KBM-7 (cell line): ENCODE results near the gene EEF1AKMT3.
"Not testable (repeated sequence)": the region's sequence is repeated elsewhere in the genome, so short reads cannot be mapped to it uniquely, and the experiment has no call there.

Experiments used
- DNase-seq: peaks from one replicate; pipeline ENCODE4 v3.0.0-alpha.2; 2015
- in situ Hi-C: fragments of 300-500 bp; cut with MboI; formaldehyde crosslinking; loops from 2 replicates; pipeline ENCODE4 v1.14.3; 2020; ENCODE audit warnings: low sequenced_read_pairs, low pct_unique_long_range_greater_than_20kb, mixed read lengths

The EEF1AKMT3 gene

DNA sequence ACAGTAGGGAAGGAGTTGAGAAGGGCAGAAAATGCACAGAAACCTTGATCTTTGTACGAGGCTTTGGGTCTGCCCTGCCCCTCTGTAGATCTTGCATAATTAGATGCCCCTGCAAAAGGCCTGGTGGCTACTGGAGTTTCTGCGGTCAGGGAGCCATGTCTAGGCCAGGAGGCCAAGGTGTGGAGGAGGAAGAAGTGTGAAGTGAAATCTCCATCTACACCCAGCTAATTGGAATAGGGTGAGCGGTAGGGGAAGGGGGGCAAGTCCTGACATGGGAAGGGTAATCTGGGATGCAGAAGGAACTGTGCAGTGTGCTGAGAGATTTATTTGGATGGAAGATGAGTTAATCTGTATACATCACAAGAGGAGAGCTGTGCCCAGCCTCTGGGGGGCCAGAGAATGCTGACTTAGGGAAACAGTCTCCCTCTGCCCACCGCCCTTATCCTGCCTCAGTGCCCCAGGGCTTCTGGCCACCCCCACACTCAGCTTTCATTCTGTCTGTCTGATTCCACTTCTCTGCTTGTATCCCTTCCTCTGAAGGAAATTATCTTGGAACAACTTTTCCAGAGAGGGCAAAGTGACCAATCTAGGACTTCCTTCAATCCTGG lies 10.9 kb upstream of the EEF1AKMT3 start:
- DNase-seq, result no peak
- in situ Hi-C loops, result no loop called here

DNA sequence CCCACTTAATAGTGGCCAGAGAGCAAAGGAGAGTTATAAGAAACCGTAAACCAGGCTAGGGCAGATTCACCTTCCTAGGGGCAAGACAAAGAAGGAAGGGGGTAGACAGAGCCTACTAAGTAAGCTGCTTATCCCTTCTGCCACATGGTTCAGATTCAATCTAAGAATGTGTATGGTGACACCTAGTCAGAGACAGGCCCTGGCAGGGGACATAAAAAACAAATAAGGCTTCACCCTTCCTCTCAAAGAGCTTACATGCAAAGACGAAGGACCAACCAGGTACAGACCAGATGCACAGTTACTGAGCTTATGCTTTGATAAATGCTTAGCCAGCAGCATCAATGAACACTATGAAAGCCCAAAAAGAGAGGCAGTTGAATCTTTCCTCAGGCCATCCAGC lies 10.0 kb upstream of the EEF1AKMT3 start:
- in situ Hi-C loops, result no loop called here
- DNase-seq, result no peak

DNA sequence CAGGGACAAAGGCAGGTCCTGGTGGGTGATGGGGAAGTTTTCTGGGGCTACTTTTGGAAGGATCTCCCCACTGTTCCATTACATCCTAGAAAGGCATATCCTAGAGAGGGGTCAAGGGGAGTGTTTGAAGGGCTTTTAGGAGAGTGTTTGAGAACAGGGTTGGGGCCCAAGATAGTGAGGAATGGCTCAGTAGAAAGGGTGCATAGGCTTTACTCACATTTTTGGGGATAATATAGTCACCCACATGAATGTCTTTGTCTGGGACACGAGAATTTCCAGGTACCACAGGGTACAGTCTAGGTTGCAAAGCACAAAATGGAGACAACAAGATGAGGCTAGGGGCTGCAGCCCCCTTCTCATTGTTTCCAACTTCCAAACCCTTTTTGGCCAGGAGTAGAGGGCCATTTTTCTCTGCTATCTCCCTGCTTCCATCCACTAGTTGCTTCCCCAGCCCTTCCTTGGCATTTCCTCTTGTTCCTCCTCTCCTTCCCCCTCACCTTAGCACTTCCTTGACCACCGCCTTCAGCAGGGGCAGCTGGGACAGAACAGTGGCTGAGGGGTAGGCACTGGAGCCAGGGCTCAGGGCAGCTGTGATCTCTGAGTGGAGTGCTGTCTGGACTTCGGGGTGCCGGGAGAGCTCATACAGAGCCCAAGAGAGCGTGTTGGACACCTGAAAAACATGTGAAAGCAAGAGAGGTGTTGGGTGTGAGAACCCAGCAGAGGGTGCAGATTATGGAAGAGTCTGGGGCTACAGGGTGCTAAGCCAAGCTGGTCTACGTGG lies 8.3 kb upstream of the EEF1AKMT3 start:
- in situ Hi-C loops, result no loop called here
- DNase-seq, result no peak

DNA sequence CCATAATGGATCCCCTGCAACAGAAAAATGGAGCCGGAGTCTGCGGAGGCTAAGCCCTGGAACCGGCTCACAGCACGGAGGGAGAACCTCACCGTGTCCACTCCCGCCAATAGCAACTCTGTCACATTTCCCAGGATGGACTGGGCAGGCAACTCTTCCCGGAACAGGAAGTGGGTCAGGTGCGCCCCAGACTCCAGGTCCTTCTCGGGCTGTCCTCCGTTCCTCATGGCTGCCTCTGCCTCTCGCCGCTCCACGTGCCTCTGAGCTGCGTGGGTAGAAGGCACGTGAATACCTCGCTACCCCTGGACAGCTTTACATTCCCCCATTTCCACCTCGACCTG lies 7.8 kb upstream of the EEF1AKMT3 start:
- DNase-seq, result no peak
- in situ Hi-C loops, result no loop called here

DNA sequence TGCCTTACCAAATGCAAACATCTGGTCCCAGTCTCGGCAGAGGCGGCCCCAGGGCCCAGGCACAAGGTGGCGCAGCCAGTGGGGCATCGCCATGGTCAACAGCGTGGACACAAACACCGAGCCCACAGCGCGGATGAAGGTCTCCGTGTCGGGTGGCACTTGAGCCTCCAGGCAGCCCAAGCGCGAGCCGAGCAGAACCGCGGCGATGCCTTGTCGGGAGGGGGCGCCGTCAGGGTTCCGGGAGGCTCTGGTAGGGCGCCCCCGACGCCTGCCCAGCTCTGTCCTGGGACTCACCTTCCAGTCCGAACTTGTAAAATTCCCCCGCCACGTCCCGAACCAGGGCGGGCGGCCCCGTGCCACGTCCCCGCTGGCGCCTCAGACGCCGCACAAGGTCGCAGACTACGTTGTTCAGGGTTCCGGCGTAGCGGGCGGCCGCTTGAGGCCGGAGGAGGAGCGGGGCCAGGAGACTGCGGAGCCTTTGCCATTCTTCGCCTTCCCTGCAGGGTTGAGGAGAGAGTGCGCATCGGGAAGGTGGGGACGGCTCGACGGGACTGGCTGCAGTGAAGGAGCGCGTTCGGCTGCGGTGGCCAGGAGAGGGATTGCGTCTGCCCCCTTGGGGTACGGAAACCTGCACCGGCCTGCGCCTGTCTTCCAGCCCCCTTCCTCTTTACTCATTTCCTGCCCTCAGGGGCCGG lies 7.3 kb upstream of the EEF1AKMT3 start:
- peak; percentile 45 for DNase-seq
- in situ Hi-C loops, result no loop called here

DNA sequence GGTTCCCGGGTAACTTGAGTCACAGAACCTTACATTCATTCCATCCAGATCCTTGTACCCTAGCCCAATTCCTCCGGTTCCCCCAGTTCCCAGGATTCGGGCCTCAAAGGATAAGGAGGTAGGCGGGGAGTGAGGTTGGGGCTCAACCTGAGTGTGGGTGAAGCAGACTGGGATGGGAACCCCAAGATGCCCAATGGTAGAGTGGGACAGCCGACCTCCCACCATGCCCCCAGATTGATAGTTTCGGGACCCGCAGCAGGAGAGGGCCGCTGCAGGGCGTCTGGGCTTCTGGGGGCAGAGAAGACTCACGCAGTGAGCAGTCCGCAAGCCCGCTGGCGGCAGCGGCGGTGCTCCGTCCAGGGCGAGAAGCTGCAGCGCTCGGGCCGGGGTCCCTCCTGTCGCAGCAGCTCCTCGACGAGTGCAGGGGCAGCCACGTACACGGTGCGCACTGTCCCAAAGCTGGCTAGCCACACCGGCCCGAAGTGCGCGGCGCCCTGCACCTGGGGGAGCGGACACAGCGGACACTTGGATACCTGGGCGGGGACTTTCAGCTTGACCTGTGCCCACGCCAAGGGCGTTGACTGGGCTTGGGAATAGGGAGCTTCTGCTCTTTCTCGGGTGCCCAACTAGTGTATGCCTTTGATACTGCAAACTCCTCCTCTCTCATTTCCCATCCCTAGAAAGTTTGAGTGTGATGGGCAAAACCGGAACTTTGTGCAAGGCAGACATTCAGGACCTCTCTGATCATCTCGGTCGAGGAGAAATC lies 6.5 kb upstream of the EEF1AKMT3 start:
- no peak for DNase-seq

DNA sequence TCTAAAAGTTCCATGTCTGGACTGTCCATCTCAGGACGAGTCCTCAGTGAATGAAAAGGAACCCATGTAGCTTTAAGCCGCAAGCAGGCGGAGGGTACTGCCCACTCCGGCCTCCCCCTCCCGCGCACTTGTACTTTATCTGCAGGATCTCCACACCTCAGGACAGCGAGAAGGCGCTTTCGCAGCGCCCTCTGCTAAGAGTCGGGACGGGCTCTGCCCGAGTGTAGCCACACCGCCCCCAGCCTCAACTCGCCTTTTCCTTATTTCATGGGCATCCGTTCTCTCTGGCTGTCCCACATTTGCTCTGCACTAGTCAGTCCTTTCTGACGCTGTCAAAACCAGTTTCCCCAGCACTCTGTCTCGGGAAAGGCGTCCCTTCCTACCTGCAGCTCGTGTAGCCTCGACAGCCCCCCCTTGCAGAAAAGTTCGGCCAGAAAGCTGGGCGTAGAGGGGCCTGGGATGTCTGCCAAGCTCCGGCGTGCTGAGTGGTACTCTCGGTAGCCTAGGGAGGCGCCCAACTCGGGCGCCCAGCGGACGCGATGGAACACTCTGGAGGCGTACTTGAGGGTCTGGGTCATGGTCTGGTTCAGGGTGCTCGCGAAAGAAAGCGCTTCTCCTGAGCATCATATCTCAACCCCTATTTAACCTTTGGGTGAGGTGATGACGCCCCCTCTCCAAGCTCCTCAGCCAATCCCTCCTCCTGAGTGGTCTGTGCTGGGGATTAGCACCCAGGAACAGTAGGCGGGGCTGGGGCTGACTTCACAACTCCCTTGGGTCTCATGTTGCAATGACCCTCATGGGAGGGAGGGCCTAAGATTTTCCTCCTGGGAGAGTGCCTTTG lies 5.7 kb upstream of the EEF1AKMT3 start, which contains the start of gene CYP27B1:
TSS of gene CYP27B1 (minus strand) at position 615 of the 841 bp plus-strand sequence. CDS start at position 578, 37 bp downstream.
- in situ Hi-C loops, result no loop called here
- DNase-seq, result no peak

More for the DNA sequence above, 6.5 kb upstream of the EEF1AKMT3 start:
- in situ Hi-C loops, result no loop called here

DNA sequence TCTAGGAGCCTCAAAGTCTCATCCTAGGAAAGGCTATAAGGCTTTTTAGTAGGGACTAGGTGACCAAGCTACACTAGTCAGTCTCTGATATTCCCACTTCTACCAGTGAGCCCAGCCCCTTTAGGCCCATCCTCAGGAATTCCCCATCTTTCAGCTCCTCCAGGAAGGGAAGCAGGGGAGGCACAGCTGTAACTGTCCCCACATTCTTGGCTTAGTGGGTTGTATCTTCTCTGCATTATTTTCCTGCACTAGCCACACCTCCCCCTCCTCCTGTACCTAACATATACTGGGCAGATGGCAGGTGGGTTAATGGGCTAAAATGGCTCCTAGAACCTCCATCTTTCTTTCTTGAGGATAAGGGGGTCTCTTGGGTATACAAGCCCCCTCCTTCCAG lies 5.1 kb upstream of the EEF1AKMT3 start:
- in situ Hi-C loops, result no loop called here
- no peak for DNase-seq

DNA sequence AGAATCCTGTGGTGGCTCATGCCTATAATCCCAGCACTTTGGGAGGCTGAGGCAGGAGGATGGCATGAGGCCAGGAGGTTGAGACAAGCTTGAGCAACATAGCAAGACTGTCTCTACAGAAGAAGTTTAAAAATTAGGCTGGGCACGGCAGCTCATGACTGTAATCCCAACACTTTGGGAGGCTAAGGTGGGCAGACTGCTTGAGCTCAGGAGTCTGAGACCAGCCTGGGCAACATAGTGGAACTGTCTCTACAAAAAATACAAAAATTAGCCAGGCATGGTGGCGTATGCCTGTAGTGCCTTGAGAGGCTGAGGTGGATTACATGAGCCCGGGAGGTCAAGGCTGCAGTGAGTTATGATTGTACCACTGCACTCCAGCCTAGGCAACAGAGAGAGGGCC lies 4.5 kb upstream of the EEF1AKMT3 start:
- in situ Hi-C loops, result no loop called here

DNA sequence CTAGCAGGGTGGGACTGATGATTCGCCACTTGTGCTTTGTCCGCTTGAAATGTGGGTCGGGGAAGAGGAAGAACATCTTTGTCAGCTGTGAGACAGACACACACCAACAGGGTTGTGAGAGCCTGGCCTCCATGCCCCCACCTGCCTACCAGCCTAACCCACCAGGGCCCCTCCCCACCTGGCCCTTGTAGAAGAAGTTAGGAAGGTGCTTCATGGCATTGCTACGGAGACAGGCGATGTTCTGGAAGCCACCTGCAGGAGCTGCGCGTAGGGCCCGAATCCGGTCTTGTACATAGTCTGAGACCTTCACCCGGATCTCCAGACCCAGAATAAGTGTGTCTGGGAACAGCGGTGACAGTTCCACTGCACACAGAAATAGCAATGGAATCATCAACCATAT lies 2.8 kb upstream of the EEF1AKMT3 start:
- in situ Hi-C loops, result no loop called here
- no peak for DNase-seq

More for the DNA sequence above, 4.5 kb upstream of the EEF1AKMT3 start:
- no peak for DNase-seq

DNA sequence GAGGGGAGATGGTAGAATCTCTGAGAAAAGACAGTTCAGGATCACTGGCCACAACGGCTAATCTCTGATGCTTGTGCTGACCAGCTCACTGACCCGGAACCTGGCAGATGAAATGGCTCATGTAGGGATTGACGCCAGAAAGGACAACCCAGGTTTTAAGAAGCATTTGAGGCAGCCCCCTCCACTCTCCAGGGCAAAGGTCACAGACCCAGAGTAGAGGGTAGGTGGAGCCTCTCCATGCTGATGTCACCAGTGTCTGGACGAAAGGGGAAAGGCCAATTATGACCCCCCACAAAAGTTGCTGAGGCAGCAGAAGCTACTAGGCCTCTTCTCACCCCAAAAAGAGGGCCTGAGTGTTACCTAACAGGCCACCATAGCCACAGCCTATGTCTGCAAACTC lies 1.7 kb upstream of the EEF1AKMT3 start:
- DNase-seq, result no peak
- in situ Hi-C loops, result no loop called here

DNA sequence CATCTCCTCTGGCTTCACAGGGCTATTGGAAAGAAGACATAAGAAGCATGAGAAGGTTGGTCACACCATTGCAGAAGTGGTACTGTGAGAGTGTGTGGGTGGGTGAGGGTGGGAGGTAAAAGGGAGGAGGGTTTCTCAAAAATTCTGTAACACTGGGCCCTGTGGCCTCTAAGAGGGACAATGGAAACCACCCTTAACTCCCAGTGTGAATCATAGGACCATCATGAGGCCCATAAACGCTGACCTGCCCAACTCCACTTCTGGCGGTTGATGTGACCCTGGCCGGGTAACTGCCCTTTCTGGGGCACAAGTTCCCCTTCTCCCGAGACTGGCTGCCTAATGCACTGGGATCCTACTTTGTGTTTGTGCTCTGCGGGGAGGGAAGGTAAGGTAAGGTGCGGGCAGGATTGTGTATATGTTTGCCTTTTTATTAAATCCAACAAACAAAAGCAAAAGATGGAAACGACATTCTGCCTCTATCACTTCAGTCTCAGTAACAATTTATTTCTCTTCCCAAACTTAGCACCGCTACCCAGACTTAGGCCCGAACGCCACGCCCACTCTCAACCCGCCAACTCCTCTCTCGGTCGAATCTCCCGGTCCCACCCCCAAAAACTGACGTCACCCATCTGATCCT lies 1.1 kb upstream of the EEF1AKMT3 start:
- in situ Hi-C loops, result no loop called here
- peak; percentile 97 for DNase-seq

DNA sequence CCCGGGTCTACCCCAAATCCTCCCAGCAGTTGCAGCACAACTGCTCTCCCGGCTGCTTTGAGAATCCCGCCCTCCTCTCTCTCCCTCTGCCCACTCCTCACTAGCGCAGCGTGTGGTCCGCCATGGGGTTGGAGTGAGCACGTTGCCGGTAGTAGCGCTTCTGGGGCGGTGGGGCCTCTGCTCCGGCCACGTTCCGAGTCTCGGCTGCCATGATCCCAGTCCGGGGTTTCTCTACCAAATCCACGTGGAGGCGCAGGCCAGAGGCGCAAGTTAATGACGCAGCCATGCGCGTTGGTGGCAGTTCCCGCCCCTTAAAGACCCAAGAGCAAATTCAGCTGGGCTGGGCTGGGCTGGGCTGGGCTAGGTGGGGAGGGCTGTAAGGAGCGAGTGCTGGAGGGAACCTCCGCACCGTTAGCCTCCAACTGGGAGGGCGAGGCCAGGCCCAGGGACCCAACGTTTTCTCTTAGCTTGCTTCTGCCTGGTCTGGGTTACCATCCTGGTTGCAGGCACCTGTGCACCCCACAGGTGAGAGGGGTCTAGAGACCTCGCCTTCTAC lies 463 bp upstream of the EEF1AKMT3 start, which contains the start of gene METTL1:
TSS of gene METTL1 (minus strand) at position 233 of the 556 bp plus-strand sequence. CDS start at position 211, 22 bp downstream.
- in situ Hi-C loops, result no loop called here
- DNase-seq, result peak; percentile 98

DNA sequence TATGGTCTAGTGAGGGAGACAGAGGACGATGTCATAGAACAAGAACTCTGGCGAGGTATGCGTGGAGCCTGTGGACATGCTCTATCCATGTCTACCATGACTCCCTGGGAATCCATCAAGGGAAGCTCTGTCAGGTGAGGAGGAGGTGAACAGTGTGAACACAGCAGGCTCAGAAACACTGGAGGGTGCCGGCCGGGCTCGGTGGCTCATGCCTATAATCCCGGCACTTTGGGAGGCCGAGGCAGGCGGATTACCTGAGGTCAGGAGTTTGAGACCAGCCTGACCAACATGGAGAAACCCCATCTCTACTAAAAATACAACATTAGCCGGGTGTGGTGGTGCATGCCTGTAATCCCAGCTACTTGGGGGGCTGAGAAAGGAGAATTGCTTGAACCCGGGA lies 2.2 kb downstream of the EEF1AKMT3 start:
- in situ Hi-C loops, result not testable (repeated sequence)

DNA sequence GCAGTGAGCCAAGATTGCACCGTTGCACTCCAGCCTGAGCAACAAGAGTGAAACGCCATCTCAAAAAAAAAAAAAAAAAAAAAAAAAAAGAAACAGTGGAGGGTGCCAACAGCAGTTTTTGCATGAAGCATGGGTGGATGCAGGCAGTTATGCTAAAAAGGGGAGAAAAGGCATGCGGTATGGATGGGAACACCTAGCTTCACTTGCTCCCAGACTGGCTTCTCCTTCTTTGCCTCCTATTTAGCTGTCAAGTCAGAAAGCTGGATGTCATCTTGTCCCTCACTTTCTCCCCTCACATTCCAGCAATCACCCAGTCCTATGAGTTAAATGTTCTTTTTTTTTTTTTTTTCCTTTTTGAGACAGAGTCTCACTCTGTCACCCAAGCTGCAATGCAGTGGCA lies 2.6 kb downstream of the EEF1AKMT3 start:
- in situ Hi-C loops, result no loop called here

More for the DNA sequence above, 2.2 kb downstream of the EEF1AKMT3 start:
- DNase-seq, result not testable (repeated sequence)

DNA sequence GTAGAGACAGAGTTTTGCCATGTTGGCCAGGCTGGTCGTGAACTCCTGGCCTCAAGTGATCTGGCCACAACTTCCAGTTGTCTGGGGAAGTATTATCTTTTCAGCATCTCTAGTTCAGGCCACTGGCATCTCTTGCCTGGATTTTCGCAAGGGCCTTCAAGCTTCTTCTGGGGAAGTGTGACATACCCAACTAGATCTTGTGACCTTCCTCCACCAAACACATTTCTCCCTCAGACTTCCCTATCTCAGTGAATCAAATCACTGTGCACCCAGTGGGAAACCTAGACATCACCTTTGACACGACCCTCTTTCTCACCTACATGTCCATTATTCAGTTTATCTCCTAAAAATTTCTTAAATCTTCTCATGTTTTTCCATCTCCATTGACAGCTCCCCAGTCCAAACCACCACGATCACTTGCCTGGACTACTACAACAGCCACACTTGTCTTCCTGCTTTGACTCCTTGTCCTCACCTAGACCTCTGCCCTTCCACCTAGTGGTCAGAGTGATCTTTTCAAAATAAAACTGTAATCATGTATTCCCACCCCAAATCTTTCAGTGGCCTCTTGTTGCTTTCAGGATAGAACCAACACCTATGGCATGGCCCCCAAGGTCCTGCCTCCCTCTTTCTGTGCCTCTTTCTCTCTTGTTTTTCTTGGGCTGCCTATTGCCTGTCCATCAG lies 3.3 kb downstream of the EEF1AKMT3 start:
- peak; percentile 34 for DNase-seq
- in situ Hi-C loops, result no loop called here

More for the DNA sequence above, 2.6 kb downstream of the EEF1AKMT3 start:
- no peak for DNase-seq

DNA sequence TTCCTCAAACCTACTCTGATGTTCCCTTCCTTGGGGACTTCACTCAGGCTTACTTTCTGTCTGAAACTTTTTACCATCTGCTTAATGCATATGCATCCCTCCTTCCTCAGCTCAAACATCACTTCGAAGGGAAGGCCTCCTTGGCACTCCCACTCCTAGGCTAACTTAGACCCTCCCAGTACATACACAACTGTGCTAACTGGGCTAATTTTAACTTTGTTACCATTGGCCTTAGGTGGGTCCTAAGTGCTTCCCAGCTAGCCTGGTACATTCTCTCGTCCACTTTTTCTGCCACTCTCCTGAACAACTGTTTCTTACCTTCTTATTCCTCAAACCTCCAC lies 3.8 kb downstream of the EEF1AKMT3 start:
- DNase-seq, result no peak
- in situ Hi-C loops, result no loop called here
